ENCODE data around the gene LTK. TPM values are rescaled to one million over a fixed set of nuclear protein-coding genes. Genes with fewer than 3 reads are reported as not detected.

LTK gene
- total RNA-seq, result 0.17 and 0.58 TPM in 2 replicates

DNA sequence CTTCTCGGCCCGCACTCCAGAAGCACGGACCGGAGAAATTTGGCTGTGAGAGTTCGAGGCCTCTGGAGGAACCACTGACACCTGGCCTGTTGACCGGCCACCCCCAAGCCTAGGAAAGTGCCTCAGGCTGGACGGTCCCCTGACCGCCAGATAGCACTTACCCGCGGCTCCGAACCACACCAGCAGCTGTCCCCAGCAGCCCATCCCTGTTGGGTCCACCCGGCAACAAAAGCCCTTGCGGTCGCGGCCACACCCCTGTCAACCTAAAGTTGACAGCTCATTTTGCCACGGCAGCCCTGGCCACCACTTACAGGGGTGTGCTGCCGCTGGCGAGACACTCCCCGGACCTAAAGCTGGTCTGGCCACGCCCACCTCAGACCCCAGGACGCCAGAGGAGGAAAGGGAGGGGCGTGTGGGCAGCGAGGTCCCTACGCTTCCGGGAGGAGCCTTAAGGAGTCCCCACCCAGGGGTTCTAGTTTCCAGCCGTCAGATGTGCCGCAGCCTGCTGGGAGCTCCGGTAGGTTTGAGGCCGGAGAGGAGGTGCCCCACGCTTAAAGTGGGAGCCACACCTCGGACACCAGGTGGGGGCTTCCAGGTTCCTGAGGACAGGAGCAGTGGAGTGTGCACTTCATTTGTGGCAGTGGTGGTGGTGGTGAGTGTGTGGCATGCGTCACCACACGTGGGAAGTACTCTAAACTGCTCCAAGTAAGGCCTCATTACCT, at the start of gene LTK:
LTK (minus strand) TSS at position 322 of the 722 bp plus-strand sequence; CDS start at position 204, 118 bp downstream.

DNA sequence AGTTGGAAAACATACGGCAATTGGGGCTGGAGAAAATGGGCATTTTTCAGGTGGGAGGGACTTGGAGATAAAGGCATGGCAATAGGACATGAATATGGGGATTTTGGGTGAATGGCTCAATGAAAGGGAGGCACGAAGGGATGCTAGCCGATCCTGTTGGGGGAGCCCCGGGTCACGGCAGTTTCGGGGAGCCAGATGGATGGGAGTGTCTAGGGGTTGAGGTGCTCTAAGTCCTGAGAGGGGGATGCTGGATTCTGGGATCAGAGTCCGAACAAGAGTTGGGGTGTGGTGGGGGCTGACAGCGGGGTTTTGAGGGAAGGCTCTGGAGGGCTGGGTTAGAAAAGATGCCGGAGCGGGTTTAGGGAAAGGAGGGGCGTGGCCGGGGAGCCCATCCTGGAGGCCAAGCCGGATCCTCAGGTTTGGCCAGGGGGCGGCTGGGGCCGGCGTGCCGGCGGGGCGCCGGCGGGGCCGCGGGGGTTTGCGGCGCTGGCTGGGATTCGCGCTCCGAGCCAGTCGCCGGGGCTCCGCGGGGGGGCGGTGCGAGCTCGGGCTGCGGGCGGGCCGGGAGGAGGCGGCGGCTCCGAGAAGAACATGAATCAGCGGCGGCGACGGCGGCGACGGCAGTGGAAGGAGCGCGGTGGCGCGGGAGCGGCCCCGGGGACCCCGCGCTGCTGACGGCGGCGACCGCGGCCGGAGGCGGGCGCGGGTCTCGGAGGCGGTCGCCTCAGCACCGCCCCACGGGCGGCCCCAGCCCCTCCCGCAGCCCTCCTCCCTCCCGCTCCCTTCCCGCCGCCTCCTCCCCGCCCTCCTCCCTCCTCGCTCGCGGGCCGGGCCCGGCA, 45.0 kb upstream of the LTK start, which contains the start of gene TYRO3:
TYRO3 (plus strand) TSS at position 813 of the 839 bp plus-strand sequence. CDS start 46 bp downstream, outside the sequence.

DNA sequence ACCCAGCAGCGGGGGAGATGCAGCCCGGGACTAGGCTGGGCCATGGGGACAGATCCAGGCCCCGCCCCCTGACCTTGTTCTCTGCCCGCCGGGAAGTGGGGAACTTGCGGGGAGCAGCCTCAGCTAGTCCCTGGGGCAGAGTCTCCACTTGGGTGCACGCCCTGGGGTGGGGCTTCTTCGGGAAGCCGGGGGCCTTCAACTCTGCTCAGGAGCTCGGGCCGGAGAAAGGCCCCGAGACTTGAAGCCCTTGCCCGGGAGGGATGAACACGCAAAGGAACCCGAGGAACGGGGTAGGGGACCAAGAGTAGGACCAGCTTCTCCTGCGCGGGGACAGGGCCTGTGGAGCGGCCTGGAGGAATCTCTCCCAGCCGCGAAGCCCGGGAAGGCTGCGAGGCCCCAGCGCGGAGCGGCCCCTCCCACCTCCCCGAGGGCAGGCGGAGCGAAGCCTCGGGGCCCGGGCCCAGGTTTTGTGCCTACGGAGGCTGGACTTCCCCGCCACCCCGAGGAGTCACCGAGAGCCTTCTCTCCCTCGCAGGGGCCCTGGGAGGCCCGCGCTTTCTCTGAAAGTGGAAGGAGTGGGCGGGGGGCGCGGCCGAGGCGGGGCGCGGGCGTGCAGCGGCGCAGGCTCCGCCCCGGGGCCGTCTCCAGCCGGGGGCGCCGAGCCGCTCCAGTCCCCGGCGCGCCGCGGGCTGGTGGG, 20.3 kb downstream of the LTK start, which contains the start of gene ITPKA:
ITPKA (plus strand) TSS at position 670 of the 697 bp plus-strand sequence. CDS start 54 bp downstream, outside the sequence.

Other genes with a start within 250 kb of the LTK start
- 1.5 and 10.0 TPM in 2 replicates for gene OIP5, start 181.2 kb downstream of the LTK start, total RNA-seq
- gene NUSAP1, start 180.9 kb downstream of the LTK start, total RNA-seq, result 9.1 and 107 TPM in 2 replicates
- gene NDUFAF1, start 111.3 kb downstream of the LTK start, total RNA-seq, result 20.7 and 46.1 TPM in 2 replicates
- 21.8 and 36.9 TPM in 2 replicates for gene RTF1, start 96.7 kb downstream of the LTK start, total RNA-seq
- gene ITPKA, start 20.0 kb downstream of the LTK start, total RNA-seq, result 5.3 and 5.5 TPM in 2 replicates
- 29.5 and 91.3 TPM in 2 replicates for gene RPAP1, start 30.4 kb upstream of the LTK start, total RNA-seq
- gene TYRO3, start 45.4 kb upstream of the LTK start, total RNA-seq, result 10.0 and 18.0 TPM in 2 replicates
- 31.6 and 40.0 TPM in 2 replicates for gene MGA, start 146.6 kb upstream of the LTK start, total RNA-seq

Measured in smooth muscle cell of trachea (primary cell).